Lower leg skin (tissue), 3 donors: ENCODE measurements around the gene PRICKLE1.

Source experiments
- CTCF ChIP-seq, 3 donors: fragments of 450-650 bp; IDR thresholded peaks; one replicate each; pipeline ENCODE4 v1.5.1; 2016; ENCODE audit warnings: antibody characterized with exemption in 3 of 3, mild to moderate bottlenecking in 3 of 3, moderate library complexity in 2 of 3
- POLR2A ChIP-seq, 2 donors: fragments of 450-650 bp; IDR thresholded peaks; one replicate each; pipeline ENCODE4 v1.6.1; 2016 to 2017; ENCODE audit warnings: antibody characterized with exemption in 2 of 2, mild to moderate bottlenecking in 1 of 2, moderate library complexity in 1 of 2

DNA sequence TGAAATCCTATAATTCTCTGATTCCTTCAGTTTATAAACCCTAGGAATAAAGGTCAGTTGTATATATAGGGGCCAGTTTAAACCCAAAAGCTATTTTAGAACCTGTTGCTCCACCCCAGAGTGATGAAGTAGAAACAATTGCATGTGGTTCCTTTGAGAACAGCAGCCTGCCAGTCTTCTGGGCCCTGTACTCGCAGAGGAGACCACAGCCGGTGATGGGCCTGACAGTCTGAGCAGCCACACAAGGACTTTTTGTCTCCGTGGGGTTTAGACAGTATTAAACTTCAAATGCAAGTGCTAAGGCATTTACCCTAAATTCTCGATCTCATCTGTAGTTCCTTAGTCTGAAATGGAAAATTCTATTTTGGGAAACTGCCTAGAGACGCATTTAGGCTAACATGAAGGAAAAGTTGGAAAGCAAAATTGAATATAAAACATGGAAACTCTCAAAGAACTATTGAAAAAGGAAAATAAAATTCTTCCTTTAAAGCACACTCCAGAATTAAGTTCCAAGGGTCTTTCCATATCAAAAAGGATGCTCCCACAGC, 80.6 kb downstream of the PRICKLE1 start:
- no peak for TF ChIP-seq CTCF (IDR thresholded peaks at IDR 0.05)
- no peak for TF ChIP-seq POLR2A (IDR thresholded peaks at IDR 0.05)
